Stomach smooth muscle (tissue), 2 donors: ENCODE results near the gene PPP2R5C.

ENCODE experiments used
- H3K27ac ChIP-seq: one replicate; pipeline ENCODE4 v1.7.0; 2013; ENCODE audit warnings: mild to moderate bottlenecking, low read length, inconsistent platforms
- H3K27me3 ChIP-seq, 2 donors: one replicate each; pipeline ENCODE4 v1.7.0; 2013; ENCODE audit warnings: low read length in 2 of 2; ENCODE audit not compliant: insufficient read depth in 2 of 2, control insufficient read depth in 1 of 2
- H3K36me3 ChIP-seq, 2 donors: one replicate each; pipeline ENCODE4 v1.7.0; 2013; ENCODE audit warnings: low read length in 2 of 2; ENCODE audit not compliant: control insufficient read depth in 2 of 2, insufficient read depth in 2 of 2
- H3K4me1 ChIP-seq: one replicate; pipeline ENCODE4 v1.7.0; 2013; ENCODE audit warnings: low read length; ENCODE audit not compliant: control insufficient read depth, insufficient read depth
- H3K4me3 ChIP-seq, 2 donors: one replicate each; pipeline ENCODE4 v1.7.0; 2013; ENCODE audit warnings: low read length in 2 of 2
- H3K9ac ChIP-seq, 2 donors: one replicate each; pipeline ENCODE4 v1.7.0; 2013; ENCODE audit warnings: low read length in 2 of 2, mild to moderate bottlenecking in 1 of 2
- H3K9me3 ChIP-seq, 2 donors: one replicate each; pipeline ENCODE4 v1.7.0; 2013; ENCODE audit warnings: low read length in 2 of 2; ENCODE audit not compliant: control insufficient read depth in 2 of 2
- donor health status: healthy.
- donor health status: Pancreatic carcinoma.

PPP2R5C gene

GRCh38 chr14:101889898-101890297, 128.4 kb downstream of the PPP2R5C start:
- H3K9me3 ChIP-seq = no peaks in the 10 kb centered on the region
- no peak overlapping the region for H3K27ac ChIP-seq
- no peak overlapping the region for H3K4me3 ChIP-seq
- H3K36me3 ChIP-seq = peaks cover 38 to 44% of the 10 kb centered on the region in 2 donors
- no peaks in the 10 kb centered on the region for H3K27me3 ChIP-seq
- no peaks in the 10 kb centered on the region for H3K4me1 ChIP-seq
- no peak overlapping the region for H3K9ac ChIP-seq

- H3K27me3 ChIP-seq = no peaks in the 10 kb centered on the region
- H3K4me1 ChIP-seq = no peaks in the 10 kb centered on the region
- no peak overlapping the region for H3K27ac ChIP-seq
- H3K9ac ChIP-seq = no peak overlapping the region
- peaks cover 36 to 49% of the 10 kb centered on the region in 2 donors for H3K36me3 ChIP-seq
- no peak overlapping the region for H3K4me3 ChIP-seq
- no peaks in the 10 kb centered on the region for H3K9me3 ChIP-seq
Measured at GRCh38 chr14:101891471-101891870, 130.0 kb downstream of the PPP2R5C start.

GRCh38 chr14:101893759-101894158, 132.2 kb downstream of the PPP2R5C start:
- Histone ChIP-seq H3K27ac (no peak overlapping the region), H3K36me3 (peaks cover 31 to 48% of the 10 kb centered on the region in 2 donors), H3K27me3 (no peaks in the 10 kb centered on the region), H3K9ac (no peak overlapping the region), H3K4me3 (no peak overlapping the region), H3K9me3 (no peaks in the 10 kb centered on the region), H3K4me1 (no peaks in the 10 kb centered on the region)

- Histone ChIP-seq H3K4me1 (no peaks in the 10 kb centered on the region), H3K9ac (no peak overlapping the region), H3K27me3 (no peaks in the 10 kb centered on the region), H3K27ac (no peak overlapping the region), H3K9me3 (no peaks in the 10 kb centered on the region), H3K36me3 (peaks cover 32 to 55% of the 10 kb centered on the region in 2 donors), H3K4me3 (no peak overlapping the region)
Measured at GRCh38 chr14:101894365-101895081, 133.0 kb downstream of the PPP2R5C start.

- no peaks in the 10 kb centered on the region for H3K4me1 ChIP-seq
- no peaks in the 10 kb centered on the region for H3K9me3 ChIP-seq
- no peak overlapping the region for H3K4me3 ChIP-seq
- peaks cover 35 to 61% of the 10 kb centered on the region in 2 donors for H3K36me3 ChIP-seq
- no peaks in the 10 kb centered on the region for H3K27me3 ChIP-seq
- no peak overlapping the region for H3K27ac ChIP-seq
- no peak overlapping the region for H3K9ac ChIP-seq
Measured at GRCh38 chr14:101895256-101895655, 133.7 kb downstream of the PPP2R5C start.

GRCh38 chr14:101897326-101897725, 135.8 kb downstream of the PPP2R5C start:
- H3K4me3 ChIP-seq = no peak overlapping the region
- H3K4me1 ChIP-seq = no peaks in the 10 kb centered on the region
- no peaks in the 10 kb centered on the region for H3K27me3 ChIP-seq
- H3K9ac ChIP-seq = no peak overlapping the region
- H3K27ac ChIP-seq = no peak overlapping the region
- peaks cover 52 to 70% of the 10 kb centered on the region in 2 donors for H3K36me3 ChIP-seq
- no peaks in the 10 kb centered on the region for H3K9me3 ChIP-seq

GRCh38 chr14:101898416-101898815, 136.9 kb downstream of the PPP2R5C start:
- Histone ChIP-seq H3K9ac (no peak overlapping the region), H3K27me3 (no peaks in the 10 kb centered on the region), H3K4me3 (no peak overlapping the region), H3K36me3 (peaks cover 58 to 73% of the 10 kb centered on the region in 2 donors), H3K4me1 (no peaks in the 10 kb centered on the region), H3K9me3 (no peaks in the 10 kb centered on the region), H3K27ac (no peak overlapping the region)

GRCh38 chr14:101899263-101899662, 137.8 kb downstream of the PPP2R5C start:
- H3K27me3 ChIP-seq = no peaks in the 10 kb centered on the region
- H3K27ac ChIP-seq = no peak overlapping the region
- H3K36me3 ChIP-seq = peaks cover 54 to 74% of the 10 kb centered on the region in 2 donors
- H3K4me1 ChIP-seq = no peaks in the 10 kb centered on the region
- H3K9me3 ChIP-seq = no peaks in the 10 kb centered on the region
- no peak overlapping the region for H3K9ac ChIP-seq
- H3K4me3 ChIP-seq = no peak overlapping the region

GRCh38 chr14:101900253-101900652, 138.7 kb downstream of the PPP2R5C start:
- Histone ChIP-seq H3K36me3 (peaks cover 61 to 71% of the 10 kb centered on the region in 2 donors), H3K4me1 (no peaks in the 10 kb centered on the region), H3K9me3 (no peaks in the 10 kb centered on the region), H3K27me3 (no peaks in the 10 kb centered on the region), H3K27ac (no peak overlapping the region), H3K4me3 (no peak overlapping the region), H3K9ac (no peak overlapping the region)

GRCh38 chr14:101903111-101903561, 141.6 kb downstream of the PPP2R5C start:
- no peak overlapping the region for H3K4me3 ChIP-seq
- H3K27me3 ChIP-seq = no peaks in the 10 kb centered on the region
- H3K4me1 ChIP-seq = no peaks in the 10 kb centered on the region
- H3K9ac ChIP-seq = no peak overlapping the region
- no peaks in the 10 kb centered on the region for H3K9me3 ChIP-seq
- peaks cover 66 to 75% of the 10 kb centered on the region in 2 donors for H3K36me3 ChIP-seq
- no peak overlapping the region for H3K27ac ChIP-seq

GRCh38 chr14:101905614-101906013, 144.1 kb downstream of the PPP2R5C start:
- no peaks in the 10 kb centered on the region for H3K27me3 ChIP-seq
- peaks cover 57 to 64% of the 10 kb centered on the region in 2 donors for H3K36me3 ChIP-seq
- H3K9me3 ChIP-seq = no peaks in the 10 kb centered on the region
- no peak overlapping the region for H3K27ac ChIP-seq
- no peaks in the 10 kb centered on the region for H3K4me1 ChIP-seq
- H3K4me3 ChIP-seq = no peak overlapping the region
- H3K9ac ChIP-seq = no peak overlapping the region
